GM18502 (cell line): ENCODE results near the gene ANXA2.

ENCODE experiments used
- ATAC-seq: cut with Tn5 transposase; IDR thresholded peaks from one replicate; pipeline ENCODE4 v1.9.1; 2021; ENCODE audit warnings: mild to moderate bottlenecking; ENCODE audit not compliant: unreplicated experiment, poor library complexity

ANXA2 gene

GRCh38 chr15:60390871-60391501, 6.8 kb downstream of the ANXA2 start:
- ATAC-seq = no peak

GRCh38 chr15:60390231-60390630, 7.6 kb downstream of the ANXA2 start:
- ATAC-seq = no peak

- peak; percentile 66 for ATAC-seq
These were observed 8.3 kb downstream of the ANXA2 start for GRCh38 chr15:60389261-60390077.

GRCh38 chr15:60387321-60387720, 10.5 kb downstream of the ANXA2 start:
- no peak for ATAC-seq

DNA sequence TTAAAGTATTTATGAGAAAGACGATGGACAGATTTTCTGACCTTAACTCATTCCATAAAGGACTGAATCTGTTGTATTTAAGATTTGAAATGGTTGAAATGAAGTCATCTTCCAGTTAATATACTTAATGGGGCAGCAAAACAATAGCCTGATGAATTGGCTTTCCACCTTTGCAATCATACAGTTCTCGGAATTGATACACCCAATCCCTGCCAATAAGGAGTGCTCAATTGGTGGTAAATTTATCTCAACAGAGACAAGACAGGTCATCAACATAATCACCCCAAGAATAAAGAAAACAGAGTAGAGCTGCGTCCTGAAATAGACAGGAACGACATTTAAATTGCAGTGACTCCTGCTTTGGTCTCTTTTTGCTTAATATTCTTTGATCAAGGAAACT, 11.2 kb downstream of the ANXA2 start:
- no peak for ATAC-seq

GRCh38 chr15:60385620-60386552, 11.9 kb downstream of the ANXA2 start:
- no peak for ATAC-seq

DNA sequence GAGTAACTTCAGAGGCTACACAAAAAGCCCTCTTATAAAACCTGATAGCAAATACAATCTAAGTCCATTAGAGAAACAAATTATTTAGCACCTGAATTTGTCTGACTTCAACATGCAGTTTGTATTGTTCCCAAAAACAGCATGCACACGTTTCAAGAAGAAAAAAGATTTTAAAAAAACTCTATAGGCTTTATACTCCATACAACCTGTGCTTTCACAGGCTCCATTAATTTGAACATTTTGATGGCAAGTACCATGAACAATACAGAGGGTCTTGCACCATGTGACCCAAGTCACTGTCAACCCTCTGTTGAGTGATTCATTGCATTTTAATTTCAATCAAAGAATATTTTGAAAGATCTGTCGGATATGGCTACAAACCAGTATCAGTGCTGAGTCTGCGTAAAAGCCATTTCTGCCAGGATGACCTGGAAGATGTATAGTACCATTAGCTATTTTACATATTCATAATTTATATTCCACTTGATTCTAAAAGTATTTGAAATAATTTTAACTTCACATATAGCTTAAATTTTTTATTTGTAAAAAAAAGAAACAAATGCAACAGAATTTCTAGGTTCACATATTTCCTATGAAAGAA, 13.2 kb downstream of the ANXA2 start:
- no peak for ATAC-seq

DNA sequence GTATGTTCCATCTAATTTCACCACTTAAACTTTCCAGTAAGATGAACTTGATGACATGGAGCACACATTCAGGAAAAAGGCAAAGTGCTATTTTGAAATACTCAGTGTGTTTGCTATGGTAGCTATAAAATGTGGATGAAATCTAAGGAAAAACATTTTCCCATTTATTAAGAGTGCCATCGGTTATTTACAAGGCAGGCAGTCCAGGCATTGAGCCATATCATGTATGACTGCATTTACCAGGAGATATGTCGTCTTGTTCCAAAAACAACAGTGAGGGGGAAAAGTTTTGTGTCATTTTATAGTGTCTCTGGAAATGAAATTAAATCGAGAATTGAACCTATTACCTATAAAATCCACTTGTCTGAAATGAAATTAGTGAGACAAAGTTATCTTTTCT, 13.7 kb downstream of the ANXA2 start:
- ATAC-seq = no peak

DNA sequence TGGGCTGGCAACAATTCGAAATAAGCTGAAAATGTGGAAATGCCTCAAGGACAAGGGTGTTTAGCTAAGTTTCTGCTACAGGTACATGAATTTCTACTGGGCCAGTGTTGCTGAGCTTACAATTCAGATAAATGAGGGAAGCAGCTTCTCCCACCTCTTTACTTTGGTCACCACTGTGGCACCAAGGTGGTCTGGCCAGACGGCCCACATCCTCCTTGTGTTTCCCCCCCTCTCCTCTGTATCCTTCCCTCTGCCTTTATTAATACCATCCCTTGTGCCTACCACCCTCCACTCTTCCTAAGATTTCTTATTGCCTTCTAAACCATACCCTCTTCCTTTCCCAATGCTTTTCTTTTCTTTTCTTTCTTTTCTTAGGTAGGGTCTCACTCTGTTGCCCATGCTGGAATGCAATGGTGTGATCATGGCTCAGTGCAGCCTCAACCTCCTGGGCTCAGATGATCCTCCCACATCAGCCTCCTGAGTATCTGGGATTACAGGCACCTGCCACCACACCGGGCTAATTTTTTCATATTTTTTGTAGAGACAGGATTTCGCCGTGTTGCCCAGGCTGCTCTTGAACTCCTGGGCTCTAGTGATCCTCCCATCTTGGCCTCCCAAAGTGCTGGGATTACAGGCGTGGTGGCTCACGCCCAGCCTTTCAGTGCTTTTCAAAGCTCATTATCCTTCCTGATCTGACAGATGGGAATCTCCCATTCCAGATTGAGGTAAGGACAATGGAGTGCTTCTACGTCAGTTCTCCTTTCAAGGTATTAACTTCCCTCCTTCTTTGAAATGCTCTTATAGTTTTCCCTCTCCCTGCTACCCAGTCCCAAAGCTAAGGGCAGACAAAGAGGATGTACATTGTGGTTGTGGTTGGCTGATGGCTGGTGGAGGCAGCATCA, 14.8 kb downstream of the ANXA2 start:
- no peak for ATAC-seq

GRCh38 chr15:60381148-60381788, 16.5 kb downstream of the ANXA2 start:
- no peak for ATAC-seq

DNA sequence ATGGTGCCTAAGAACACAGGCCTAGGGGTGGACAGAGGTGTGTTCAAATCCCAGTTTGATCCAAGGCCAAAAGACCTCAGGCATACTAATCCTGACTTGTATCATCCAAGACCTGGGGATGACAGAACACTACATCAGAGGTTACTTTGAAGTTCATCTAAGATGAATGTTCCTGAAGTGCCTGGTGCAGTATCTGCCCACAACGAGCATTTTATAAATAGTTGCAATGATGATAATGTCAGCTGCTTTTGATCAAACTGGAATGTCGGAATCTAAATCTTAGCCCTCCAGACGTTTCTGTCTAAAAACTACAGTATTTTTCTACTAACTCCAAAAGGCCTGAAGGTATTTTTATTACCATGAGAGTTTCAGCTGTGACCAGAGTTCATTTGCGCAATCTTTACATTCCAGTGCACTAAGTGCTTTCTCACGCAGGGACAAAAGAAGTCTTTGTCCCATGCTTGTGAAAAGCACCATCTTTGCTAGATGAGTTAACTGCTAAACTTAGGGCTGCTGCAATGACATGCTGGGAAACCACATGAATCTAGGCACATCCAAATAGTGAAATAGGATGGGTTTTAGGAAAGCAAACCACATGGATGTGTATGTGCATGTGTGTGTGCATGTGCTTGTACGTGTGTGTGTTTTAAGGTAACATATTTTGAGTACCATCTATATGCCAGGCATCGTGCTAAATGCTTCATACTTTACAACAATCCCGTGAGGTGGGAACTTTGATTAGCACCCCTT, 18.1 kb downstream of the ANXA2 start:
- no peak for ATAC-seq

DNA sequence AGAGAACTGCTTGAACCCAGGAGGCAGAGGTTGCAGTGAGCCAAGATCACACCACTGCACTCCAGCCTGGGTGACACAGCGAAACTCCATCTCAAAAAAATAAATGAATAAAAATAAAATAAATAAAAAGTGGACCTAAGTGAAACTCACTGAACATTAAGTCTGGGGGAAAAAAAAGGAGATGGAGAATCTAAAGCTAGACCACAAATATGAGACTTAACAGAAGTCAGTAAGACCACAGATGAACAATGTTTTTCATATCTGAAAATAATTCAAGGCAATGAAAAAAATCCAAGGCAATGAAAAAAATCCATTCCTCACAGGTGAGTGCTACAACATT, 18.6 kb downstream of the ANXA2 start:
- ATAC-seq = no peak

- ATAC-seq = no peak
These were observed 21.1 kb downstream of the ANXA2 start for GRCh38 chr15:60376677-60377095.

- no peak for ATAC-seq
These were observed 22.5 kb downstream of the ANXA2 start for GRCh38 chr15:60375306-60375705.

DNA sequence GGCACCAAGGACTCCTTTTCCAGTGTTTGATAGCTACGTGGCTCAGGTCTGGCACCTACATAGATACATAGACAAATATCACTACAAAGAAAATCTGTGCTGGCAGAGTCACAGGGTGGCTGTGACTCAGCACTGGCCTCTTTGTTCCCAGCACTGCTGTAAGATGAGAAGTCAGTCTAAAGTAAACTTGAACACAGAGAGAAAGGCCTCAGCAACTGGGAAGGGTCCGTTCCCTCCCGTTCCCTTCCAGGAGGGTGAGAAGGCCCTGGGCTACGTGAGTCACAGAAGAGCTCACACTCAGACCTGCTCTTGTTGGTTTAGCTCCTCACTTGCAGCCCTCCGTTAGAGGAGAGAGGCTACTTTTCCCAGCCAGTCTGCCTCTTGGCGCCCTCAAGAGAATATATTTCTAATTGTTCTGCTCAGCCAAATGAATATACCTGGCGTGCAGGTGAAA, 23.1 kb downstream of the ANXA2 start:
- no peak for ATAC-seq

- no peak for ATAC-seq
These were observed 23.6 kb downstream of the ANXA2 start for GRCh38 chr15:60374209-60374608.

GRCh38 chr15:60373745-60374144, 24.0 kb downstream of the ANXA2 start:
- ATAC-seq = no peak

DNA sequence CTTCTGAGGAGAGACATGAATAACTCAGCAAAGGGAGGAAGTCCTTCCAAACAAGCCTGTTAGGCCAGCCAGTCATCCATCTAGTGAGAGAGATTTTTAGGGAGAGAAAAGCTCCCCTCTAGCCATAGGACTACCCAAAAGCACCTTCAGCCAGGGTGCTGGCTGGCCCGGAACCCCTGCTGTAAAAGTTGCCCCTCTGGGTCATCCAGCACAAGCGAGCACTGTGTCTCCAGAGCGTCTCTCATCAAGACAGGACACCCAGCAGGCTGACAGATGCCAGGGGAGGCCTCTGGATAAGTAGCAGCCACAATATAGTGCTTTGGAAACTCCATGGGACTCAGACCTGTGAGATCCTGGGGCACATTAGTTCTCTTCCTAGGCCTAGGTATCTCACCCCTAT, 24.5 kb downstream of the ANXA2 start:
- no peak for ATAC-seq
